HG03520 (cell line): ENCODE measurements around the gene RAB6B.

Experiments used
- ATAC-seq: cut with Tn5 transposase; IDR thresholded peaks from one replicate; pipeline ENCODE4 v1.9.1; 2021; ENCODE audit warnings: mild to moderate bottlenecking, moderate library complexity; ENCODE audit not compliant: unreplicated experiment

The RAB6B gene

DNA sequence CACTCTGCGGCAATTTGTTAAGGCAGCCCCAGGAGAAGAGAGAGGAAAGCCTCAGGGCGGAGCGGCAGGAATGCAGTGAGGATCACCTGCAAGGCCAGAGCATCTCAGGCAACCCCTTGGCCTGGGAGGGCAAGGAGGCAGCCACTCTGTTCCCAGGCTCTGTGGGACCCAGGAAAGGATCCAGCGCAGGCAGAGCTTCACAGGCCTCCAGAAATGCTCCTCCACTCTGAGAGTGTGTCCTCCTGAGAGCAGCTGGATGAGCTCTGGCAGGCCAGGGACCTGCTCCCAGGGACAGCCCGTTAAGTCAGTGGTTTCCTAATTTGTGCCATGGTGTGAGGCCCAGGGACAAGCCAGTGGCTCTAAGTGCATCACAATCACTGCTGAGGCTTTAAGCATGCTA lies 35.2 kb downstream of the RAB6B start:
- ATAC-seq: no peak

DNA sequence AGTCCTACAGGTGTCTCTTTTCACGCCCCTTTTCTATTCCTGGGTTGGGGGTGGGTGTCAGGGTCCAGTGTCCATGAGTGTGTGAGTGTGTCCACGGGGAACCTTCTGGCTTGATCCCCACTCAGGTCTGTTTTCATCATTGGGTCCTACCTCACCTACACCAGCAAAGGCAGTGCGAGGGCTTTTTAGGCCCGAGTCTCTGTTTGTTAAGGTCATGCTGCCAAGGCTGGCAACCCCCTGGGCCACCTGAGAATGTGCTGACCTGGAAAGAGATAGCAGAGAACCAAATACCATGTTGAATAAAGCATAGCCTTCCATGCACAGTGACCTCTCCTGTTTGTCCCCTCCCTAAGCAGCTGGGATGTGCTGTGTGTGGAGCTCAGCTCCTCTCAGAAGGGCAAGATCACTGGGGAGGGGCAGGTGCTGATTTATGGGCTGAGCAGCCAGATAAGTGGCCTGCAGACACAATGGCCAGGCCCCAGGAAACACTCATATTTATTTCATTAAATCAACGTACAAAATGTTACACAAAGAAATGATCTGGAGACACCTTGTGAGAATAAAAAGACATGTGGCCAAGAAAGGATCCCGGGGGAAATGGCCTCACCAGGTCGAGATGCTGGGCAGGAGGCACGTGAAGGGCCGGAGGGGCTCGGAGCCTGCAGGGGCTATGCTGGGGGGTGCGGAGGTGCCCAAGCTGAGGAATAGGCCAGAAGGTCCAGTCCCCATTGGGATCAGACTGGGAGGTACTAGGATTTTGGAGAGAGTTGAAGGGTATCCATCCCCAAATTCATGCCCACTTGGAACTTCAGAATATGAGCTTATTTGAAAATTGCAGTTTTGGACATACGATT lies 36.1 kb downstream of the RAB6B start:
- no peak for ATAC-seq

DNA sequence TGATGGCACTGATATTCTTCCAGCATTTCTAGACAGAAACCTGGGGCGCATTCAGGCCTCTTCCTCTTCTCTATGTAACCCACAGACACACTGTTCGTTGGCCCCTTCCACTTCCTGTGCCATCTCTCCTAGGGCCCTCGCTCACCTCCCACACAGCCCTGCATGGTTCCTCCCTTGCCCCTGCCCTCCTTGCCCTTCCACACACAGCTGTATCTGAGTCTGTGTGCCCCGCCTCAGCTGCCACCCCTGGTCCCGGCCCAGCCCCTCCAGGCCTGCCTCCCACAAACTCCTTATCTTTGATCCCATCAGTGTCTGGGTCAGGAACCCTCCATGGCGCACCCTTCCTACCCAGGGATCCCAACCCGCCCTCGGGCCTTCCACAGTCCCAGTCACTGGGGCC lies 37.9 kb downstream of the RAB6B start:
- no peak for ATAC-seq

DNA sequence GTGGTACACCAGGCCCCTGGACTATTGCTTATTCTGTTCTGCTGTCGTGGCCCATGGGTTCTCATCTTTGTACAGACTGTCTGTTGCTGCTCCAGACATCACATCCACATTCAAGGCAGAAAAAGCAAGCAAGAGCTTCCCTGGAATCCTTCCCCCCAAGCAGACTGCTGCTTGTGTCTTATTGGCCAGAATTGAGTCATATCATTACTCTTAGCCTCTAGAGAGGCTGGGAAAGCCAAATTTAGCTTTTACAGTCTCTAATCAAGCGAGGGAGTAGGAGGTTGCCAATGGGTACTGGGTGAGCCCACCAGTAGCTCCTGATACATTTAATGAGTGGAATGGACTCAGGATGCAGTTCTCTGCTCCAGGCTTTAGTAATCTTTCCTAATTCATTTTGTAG lies 39.4 kb downstream of the RAB6B start:
- ATAC-seq: no peak

DNA sequence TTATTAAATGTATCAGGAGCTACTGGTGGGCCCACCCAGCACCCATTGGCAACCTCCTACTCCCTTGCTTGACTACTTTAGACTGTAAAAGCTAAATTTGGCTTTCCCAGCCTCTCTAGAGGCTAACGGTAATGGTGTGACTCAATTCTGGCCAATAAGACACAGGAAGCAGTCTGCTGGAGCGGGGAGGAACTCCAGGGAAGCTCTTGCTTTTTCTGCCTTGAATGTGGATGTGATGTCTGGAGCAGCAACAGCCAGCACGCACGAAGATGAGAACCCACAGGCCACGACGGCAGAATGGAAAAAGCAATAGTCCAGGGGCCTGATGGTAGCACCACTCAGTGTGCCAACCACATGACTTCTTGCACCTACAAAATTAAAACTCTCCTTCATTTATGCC lies 39.9 kb downstream of the RAB6B start:
- ATAC-seq: no peak

DNA sequence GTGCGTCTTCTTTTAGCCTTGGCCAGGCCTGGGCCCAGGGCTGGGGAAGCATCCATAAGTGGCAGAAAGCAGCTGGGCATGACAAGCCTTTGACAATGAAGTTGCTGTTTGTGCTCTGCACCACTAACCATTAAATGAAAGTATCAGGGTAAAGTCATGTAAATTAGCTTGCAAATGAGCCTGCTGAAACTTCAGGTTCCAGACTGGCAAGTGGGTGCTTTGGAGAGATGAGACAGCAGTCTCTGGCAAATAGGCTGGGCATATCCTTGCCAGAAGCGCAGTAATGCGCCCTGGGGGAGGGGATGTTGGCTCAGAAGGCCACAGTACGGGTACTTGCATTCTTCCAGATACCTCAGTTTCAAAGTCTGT lies 40.7 kb downstream of the RAB6B start:
- no peak for ATAC-seq

DNA sequence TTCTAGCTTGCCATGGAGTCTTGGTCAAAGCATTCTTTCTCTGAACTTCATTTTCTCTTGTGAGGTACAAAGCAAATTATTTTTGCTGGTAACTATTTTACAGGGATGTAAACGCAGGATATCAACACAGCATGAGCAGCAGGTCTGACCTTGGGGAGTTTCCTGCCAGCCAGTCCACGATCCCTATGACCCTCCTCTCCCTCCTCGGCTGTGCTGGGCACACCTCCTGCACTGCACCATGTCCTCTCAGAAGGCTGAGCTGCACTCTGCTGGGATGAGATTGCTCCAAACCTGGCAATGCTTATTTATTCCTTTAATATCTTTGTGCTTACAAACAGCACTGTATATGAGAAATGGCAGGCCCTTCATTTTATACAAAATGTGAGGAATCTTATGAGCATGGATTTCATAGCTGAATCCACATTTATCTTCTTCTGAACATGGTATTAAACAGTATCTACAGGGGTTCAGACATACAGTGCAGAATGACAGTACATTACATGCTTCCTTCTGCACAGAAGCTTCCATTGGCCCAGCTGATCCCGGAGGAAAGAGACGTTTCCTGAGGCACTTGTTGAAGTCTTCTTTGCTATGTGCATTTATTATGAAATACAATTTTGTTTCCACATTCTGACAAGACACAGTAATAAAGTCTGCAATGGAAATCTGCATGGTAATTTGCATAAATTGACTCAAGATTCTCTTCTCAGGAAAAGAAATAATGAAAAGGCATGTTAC lies 41.2 kb downstream of the RAB6B start:
- ATAC-seq: no peak

DNA sequence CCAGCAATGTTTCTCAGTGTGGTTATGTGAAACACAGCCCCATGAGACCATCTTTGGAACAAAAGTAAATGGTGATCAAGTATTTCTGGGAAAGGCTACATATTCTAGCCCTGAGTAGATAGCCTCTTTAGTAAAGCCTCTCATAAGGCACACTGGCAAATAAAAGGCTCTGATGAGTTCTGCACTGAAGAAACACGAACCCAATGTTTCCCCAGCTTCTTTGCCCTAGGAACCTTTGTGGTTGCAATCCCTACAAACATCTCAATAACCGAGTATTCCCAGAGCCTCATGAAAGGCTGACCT lies 41.8 kb downstream of the RAB6B start:
- no peak for ATAC-seq

DNA sequence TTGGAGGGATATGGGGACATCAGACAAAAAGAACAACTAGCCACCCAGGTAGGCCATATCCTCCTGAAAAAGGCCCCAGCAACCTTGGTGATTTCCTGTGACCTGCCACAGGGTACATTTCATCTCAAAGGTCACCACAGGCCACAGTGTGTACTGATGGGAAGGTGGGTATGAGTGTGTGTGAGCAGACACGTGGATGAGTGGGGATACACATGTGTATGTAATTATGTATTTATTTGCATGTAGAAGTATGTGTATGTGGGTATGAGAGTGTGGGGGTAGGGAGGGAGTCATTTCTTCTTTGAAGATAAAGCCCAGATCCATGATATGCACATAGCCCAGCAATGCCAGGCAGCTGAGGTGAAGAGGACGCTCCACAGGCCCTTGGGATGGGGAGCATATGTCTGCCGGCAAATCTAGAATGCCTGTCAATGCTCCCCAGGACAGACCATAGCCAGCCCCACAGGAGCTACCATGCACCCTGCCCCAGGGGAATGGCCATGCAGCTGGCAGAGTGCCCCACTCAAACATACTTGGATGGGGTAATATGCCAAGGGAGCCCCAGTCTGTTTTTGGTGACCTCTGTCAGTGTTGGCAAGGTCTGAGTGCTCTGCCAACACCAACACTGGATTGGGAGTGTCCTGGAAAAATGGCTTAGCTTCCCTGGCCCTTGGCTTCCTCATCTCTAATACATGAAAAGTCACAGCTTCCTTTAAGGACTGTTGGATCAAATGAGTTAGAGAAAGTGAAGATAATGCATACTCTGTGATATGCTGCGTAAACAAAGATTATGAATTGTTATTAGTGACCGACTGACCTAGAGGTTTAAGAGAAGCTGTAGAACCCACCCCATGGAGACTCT lies 42.4 kb downstream of the RAB6B start:
- ATAC-seq: no peak

DNA sequence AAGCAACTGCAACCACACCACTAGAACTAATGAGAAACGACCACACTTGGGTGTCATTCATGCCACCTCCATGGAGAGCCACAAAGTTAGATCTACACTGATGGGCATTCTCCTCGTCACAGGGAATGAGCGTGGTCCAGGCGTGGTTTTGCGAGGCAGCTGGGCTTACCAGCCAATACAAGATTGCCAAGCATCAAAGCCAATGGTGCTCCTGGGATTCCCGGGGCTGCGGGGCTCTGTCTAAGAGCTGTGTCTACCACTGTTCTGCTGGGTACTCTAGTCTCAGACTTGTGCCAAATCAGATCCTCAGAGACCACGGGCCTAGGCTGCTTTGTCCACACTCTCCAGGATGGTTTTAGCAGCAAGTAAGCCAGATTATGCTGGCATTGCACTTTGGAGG lies 43.8 kb downstream of the RAB6B start:
- no peak for ATAC-seq

DNA sequence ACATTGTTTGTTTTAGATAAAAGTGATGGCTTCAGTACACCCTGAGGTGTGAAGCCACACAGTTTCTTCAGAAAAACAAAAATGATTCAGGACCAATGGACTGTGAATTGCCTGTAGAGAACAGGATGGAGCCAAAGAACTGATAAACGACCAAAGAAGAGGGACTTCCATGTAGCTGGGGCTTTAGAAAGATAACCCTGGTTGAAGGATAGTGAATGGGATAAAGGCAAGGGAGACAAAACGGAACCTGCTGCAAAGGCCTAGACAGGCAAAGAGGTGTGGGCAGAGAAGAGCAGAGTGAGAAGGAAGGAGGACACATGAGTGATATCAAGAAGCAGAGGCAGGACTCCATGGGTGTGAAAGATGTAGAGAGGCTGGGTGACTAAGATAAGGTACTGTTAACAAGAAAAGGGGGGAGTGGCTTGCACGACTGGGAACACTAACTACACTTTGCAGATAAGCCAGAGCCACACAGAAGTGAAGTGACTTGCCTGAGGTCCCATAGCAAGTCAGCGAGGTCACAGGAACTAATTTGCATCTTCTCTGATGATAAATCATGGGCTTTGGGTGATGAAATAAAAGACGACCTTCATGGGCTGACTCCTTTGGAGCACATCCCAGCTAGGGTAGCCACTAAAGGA lies 44.3 kb downstream of the RAB6B start:
- no peak for ATAC-seq

DNA sequence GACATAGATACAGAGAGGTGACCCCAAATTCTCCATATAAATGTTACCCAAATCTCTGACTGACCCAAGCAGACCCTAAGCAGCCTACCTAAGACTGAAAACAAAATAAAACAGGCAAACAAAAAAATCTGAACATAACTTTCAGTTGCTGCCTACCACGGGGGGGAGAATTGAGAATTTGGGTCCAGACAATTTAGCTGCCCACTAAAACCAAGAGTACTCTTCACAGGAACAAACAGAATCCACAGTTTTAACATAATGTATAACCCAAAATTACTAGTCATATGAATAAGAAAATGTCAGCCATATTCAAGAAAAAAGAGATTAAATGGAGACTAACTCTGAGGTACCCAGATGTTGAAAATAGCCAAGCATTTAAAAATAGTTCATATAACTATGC lies 45.6 kb downstream of the RAB6B start:
- no peak for ATAC-seq

DNA sequence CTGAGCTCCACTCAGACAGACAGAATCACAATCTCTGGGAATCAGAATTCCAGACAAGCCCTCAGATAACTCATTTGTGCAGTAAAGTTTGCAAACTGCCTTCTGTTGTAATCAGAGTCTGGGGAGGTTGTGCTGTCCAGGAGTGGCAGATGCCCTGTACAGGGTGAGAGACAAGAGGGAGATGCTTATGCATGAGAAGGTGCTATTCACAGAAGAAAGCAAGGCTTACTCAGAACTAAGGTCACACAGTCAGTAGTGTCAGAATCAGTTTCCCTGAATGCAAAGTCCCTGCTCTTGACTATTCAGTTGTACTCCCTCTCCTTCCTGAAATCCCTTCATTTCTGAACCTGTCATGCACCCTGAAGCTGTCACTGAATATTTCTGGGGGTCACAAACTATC lies 46.3 kb downstream of the RAB6B start:
- no peak for ATAC-seq

DNA sequence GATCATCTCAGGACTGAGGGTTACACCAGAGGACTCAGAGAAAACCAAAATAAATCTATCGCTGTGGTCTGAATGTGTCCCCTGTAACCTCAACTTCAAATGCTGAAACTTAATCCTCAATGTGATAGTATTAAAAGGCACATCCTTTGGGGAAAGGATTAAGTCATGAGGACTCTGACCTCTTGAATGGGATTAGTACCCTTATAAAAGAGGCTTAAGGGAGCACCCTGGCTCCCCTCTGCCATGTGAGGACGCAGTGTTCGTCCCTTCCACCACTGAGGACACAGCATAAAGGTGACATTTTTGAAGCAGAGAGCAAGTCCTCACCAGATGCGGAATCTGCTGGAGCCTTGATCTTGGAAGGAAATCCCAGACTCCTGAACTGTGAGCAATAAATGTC lies 50.6 kb downstream of the RAB6B start:
- no peak for ATAC-seq

DNA sequence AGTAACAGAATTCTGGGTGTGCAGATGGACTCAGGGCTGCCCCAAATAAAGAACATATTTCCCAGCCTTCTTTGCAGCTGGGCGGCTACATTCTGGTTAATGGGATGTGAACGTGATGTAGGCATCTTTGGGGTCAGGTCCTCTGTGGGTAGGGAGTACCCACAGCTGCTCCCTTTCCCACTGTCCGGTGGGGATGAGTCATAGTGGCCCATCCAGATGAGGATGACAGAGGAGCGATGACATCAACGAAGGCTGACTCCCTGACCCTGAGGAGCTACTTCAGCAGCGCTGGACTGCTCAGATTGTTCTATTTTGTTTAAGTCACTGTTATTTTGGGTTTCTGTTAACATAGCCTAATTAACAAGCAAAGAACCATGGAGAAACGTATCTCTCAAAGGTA lies 52.0 kb downstream of the RAB6B start:
- no peak for ATAC-seq

DNA sequence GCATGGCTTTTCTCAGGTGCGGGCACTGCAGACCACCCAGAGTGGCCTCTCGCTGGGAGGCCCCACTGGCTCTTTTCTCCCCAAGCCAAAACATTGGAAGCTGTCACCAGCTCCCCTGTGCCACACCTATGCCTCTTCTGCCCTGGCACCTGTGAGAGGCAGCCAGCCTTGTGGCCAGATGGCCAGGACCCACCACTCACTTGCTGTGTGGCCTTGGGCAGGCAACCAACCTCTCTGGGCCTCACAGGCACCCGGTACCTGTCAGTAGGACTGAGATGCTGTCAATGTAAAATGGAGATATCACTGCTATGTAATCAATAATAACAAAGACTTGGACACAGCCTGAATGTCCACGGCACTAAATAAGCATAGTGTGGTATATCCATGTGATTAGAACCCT lies 53.5 kb downstream of the RAB6B start:
- no peak for ATAC-seq

DNA sequence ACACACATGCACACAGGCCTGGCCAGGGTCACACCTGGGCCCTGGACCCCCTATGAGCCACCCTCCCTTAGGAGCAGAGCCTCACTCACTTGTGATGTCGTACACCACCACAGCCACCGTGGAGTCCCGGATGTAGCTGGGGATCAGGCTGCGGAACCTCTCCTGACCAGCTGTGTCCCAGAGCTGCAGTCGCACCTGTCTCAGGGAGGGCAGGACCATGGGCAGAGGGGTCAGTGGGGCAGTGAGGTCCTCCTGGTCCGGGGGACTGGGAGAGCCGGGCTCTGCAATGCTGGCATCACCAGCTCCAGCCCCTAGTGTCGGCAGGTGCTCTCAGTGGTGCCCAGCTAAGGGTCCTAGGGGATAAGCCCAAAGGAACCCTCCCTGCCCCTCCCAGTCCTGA lies 54.5 kb downstream of the RAB6B start:
- no peak for ATAC-seq

DNA sequence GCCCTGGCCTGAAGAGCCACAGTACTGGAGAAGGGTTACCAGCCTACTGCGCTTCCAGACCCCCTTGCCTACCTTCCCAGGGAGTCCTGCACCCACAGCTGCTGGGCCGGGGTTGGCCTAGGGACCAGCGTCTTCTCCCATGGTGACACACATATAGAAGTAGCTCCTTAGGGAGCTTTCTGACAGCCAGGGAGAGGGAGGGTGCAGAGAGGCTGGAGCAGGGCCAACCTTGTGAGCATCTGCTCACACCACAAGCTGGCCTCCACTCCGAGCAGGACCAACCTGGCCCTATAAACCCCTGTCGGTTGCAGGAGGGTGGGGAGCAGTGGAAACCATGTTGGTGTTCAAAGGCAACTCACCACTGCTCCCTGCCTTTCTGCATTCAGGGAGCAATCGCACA lies 54.9 kb downstream of the RAB6B start:
- no peak for ATAC-seq

DNA sequence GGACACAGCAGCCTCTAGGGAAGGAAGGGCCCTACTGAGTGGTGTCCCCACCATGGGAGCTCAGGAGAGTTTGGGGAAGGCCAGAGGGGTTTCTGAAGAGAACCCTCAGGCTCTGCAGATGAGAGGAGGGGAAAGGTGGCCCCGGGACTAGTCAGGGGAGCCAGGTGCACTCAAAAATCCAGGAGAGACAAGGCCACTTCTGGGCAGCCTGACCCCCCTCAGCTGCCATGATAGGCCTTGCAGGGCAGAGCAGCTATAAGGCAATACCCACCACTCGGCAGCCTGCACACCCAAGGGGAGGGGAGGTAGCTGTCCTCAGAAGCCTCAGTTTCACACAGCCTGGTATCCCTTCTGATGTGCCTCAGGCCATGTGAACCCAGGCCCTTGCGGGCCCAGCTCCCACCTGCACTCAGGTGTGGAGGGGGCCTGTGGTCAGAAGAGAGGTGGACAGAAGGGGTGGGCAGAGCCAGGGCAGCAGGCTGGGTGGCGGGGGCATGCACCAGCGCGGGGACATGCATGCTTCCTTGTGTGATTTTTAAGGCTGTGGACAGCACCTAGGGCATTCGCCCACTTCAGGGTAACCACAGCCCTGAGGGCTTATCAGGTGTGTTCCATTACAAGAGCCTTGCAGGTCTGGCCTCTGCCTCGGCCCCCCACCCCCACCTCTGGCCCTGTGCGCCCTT lies 55.5 kb downstream of the RAB6B start:
- no peak for ATAC-seq

DNA sequence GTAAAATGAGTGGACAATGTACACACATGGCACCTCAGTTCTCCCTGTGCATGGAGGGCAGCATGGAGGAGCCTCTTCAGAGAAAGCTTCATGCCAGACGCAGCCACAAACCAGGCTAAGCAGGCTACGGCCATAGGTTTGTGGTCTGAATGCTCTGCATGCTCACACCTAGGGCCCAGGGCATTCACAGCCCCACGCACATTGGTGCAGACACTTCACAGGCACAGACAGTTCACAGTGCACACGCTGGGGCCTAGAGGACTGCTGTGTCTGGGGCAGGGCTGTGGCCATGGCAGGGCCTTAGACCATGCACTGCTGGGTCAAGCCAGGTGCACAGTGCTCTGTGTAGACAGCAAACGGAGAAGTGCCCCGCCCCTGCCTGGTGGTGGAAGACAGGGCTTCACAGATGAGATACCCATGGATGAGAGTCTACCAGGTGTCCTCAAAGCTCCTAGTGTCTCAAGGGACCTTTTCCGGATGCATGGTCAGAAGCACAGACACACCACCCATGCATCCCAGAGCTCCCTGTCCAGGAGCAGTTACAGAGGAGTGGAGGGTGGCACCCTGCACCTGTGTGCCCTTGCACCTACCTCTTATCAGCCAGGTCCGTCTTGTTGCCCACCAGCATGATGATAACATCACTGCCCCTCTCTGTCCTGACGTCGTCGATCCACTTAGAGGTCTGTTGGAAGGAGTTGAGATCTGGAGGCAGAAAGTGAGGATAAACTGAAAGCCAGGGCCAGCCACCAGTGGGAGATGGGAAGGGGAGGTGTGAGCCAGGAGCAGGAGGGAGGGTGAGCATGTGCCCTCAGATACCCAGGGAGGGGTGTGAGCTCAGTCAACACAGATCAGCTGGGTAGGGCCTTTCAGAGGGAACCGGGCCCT lies 56.5 kb downstream of the RAB6B start:
- no peak for ATAC-seq
